ENCODE results near the gene PPP2R5D.

Gene PPP2R5D

DNA sequence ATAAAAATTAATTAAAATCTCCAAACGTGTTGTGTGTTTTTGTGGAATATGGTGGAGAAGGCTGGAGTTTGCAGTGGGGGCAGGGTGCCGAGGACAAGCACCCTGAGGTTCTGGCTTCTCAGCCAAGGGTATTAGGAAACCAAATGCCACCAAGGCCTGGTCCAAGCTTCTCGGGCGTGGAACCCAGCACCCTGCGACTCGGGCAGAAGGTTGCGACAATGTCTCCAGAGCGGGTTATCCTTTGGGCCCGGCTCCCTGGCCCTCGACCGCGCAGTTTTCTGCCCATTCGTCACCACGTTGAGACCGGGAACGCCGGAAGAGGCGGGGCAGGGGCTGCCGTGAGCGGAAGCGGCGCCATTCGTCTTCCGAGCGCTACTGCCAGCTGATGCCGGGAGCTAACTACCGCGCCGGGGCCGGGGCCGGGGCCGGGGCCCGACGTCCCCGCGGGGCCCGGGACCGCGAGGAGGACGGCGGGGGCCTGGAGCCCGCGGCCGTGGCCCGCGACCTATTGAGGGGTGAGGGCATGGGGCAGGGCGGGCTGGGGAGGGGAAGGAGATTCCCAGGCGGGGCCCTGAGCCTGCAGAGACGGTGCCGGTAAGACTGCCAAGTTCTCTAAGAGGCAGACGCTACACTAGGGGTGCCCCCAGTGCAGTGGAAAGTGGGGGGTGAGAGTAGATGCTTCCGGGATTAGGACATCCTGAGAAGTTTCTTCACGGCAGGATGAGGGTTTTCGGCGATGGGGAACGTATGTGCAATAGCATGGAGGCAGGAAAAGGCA, 37.1 kb downstream of the PPP2R5D start, which contains the start of gene RRP36:
Gene RRP36, plus strand, starts transcription at position 354 of the 778 bp plus-strand sequence. Its CDS starts 32 bp downstream, at position 386.
- Histone ChIP-seq H2AFZ (ENCODE audit: low read length) (peak within 1 kb of the TSS; percentile 93), H3K4me3 (ENCODE audit: low read length) (peak within 1 kb of the TSS; percentile 98), H3K36me3 (replicated peaks; ENCODE audit: insufficient read depth, low read length) (no peaks in the 10 kb centered on the region; the same call in 1 of the 2 replicates), H3K27ac (ENCODE audit: low read length) (peak within 1 kb of the TSS; percentile 69), H3K4me2 (ENCODE audit: low read depth, low read length) (peak within 1 kb of the TSS; percentile 95), H3K9ac (ENCODE audit: low read length) (peak within 1 kb of the TSS; percentile 84), H3K79me2 (ENCODE audit: low read length) (peaks cover 56% of the 10 kb centered on the region), H3K9me3 (replicated peaks; ENCODE audit: insufficient read depth, low read length) (no peaks in the 10 kb centered on the region), H3K27me3 (replicated peaks; ENCODE audit: insufficient read depth, low read length) (no peaks in the 10 kb centered on the region), H3K9me2 (replicated peaks; ENCODE audit: insufficient read depth, low read length) (no peaks in the 10 kb centered on the region), H3K4me1 (ENCODE audit: low read length) (peaks cover 7% of the 10 kb centered on the region; the same call in 1 of the 2 replicates), H3F3A (ENCODE audit: insufficient read depth, low read length) (peaks cover 3% of the 10 kb centered on the region; the same call in 1 of the 2 replicates), H4K20me1 (ENCODE audit: insufficient read depth, low read length) (no peaks in the 10 kb centered on the region)
- DNase-seq = peak; percentile 76
- TF ChIP-seq EZH2 (optimal IDR thresholded peaks at IDR 0.05; ENCODE audit: low read depth, low read length) (no peak), EZH2phosphoT487 (IDR thresholded peaks at IDR 0.05; ENCODE audit: low read length) (no peak)
- TF ChIP-seq, protein P1, sequence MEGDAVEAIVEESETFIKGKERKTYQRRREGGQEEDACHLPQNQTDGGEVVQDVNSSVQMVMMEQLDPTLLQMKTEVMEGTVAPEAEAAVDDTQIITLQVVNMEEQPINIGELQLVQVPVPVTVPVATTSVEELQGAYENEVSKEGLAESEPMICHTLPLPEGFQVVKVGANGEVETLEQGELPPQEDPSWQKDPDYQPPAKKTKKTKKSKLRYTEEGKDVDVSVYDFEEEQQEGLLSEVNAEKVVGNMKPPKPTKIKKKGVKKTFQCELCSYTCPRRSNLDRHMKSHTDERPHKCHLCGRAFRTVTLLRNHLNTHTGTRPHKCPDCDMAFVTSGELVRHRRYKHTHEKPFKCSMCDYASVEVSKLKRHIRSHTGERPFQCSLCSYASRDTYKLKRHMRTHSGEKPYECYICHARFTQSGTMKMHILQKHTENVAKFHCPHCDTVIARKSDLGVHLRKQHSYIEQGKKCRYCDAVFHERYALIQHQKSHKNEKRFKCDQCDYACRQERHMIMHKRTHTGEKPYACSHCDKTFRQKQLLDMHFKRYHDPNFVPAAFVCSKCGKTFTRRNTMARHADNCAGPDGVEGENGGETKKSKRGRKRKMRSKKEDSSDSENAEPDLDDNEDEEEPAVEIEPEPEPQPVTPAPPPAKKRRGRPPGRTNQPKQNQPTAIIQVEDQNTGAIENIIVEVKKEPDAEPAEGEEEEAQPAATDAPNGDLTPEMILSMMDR (IDR thresholded peaks at IDR 0.05; ENCODE audit: low read length) = no peak

DNA sequence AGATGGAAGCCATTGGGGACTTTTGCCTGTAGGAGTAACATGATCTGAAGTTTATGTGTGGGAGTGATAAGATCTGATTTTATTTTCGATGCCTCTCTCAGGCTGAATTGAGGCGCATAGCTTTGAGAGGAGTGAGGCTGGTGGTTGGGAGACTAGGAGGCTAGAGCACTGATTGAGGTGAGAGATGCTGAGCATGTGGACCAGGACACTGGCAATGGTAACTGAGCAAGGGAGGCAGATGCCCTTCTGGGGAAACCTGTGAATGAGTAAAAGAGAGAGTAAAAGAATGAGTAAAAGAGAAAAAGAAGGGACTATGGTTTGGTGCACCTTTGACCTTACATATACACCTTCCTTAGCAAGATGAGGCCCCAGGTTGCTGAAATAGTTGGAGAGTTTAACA, 40.1 kb downstream of the PPP2R5D start:
- Histone ChIP-seq H3K36me3 (replicated peaks; ENCODE audit: insufficient read depth, low read length) (no peaks in the 10 kb centered on the region; the same call in 1 of the 2 replicates), H3F3A (ENCODE audit: insufficient read depth, low read length) (peaks cover 3% of the 10 kb centered on the region; the same call in 1 of the 2 replicates), H3K4me1 (ENCODE audit: low read length) (peaks cover 7% of the 10 kb centered on the region; the same call in 1 of the 2 replicates), H3K4me3 (ENCODE audit: low read length) (no peak overlapping the region), H3K27me3 (replicated peaks; ENCODE audit: insufficient read depth, low read length) (no peaks in the 10 kb centered on the region), H4K20me1 (ENCODE audit: insufficient read depth, low read length) (no peaks in the 10 kb centered on the region), H2AFZ (ENCODE audit: low read length) (no peak overlapping the region), H3K27ac (ENCODE audit: low read length) (no peak overlapping the region), H3K9me2 (replicated peaks; ENCODE audit: insufficient read depth, low read length) (no peaks in the 10 kb centered on the region), H3K9ac (ENCODE audit: low read length) (no peak overlapping the region), H3K9me3 (replicated peaks; ENCODE audit: insufficient read depth, low read length) (no peaks in the 10 kb centered on the region), H3K79me2 (ENCODE audit: low read length) (peaks cover 43% of the 10 kb centered on the region), H3K4me2 (ENCODE audit: low read depth, low read length) (no peak overlapping the region)
- no peak for DNase-seq
- TF ChIP-seq, protein P1 (IDR thresholded peaks at IDR 0.05; ENCODE audit: low read length) = no peak
- TF ChIP-seq EZH2 (optimal IDR thresholded peaks at IDR 0.05; ENCODE audit: low read depth, low read length) = no peak
- TF ChIP-seq EZH2phosphoT487 (IDR thresholded peaks at IDR 0.05; ENCODE audit: low read length) = no peak

DNA sequence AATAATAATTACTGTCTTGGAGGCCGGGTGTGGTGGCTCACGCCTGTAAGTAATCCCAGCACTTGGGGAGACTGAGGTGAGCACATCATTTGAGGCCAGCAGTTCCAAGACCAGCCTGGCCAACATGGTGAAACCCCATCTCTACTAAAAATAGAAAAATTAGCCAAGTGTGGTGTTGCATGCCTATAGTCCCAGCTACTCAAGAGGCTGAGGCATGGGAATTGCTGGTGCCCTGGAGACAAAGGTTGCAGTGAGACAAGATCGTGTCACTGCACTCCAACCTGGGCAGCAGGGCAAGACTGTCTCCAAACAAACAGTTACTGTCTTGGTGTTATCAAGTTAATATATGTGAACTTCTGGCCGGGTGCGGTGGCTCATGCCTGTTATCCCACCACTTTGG, 42.0 kb downstream of the PPP2R5D start:
- Histone ChIP-seq H3K4me1 (ENCODE audit: low read length) (no peaks in the 10 kb centered on the region), H3K9me2 (replicated peaks; ENCODE audit: insufficient read depth, low read length) (no peaks in the 10 kb centered on the region), H3K27ac (ENCODE audit: low read length) (no peak overlapping the region), H3K4me2 (ENCODE audit: low read depth, low read length) (no peak overlapping the region), H3K9me3 (replicated peaks; ENCODE audit: insufficient read depth, low read length) (no peaks in the 10 kb centered on the region), H2AFZ (ENCODE audit: low read length) (no peak overlapping the region), H3K4me3 (ENCODE audit: low read length) (no peak overlapping the region), H3K27me3 (replicated peaks; ENCODE audit: insufficient read depth, low read length) (no peaks in the 10 kb centered on the region), H3K36me3 (replicated peaks; ENCODE audit: insufficient read depth, low read length) (no peaks in the 10 kb centered on the region; the same call in 1 of the 2 replicates), H3K9ac (ENCODE audit: low read length) (no peak overlapping the region), H4K20me1 (ENCODE audit: insufficient read depth, low read length) (no peaks in the 10 kb centered on the region), H3K79me2 (ENCODE audit: low read length) (peaks cover 35% of the 10 kb centered on the region), H3F3A (ENCODE audit: insufficient read depth, low read length) (peaks cover 3% of the 10 kb centered on the region; the same call in 1 of the 2 replicates)
- no peak for TF ChIP-seq EZH2phosphoT487 (IDR thresholded peaks at IDR 0.05; ENCODE audit: low read length)
- TF ChIP-seq, protein P1 (IDR thresholded peaks at IDR 0.05; ENCODE audit: low read length) = no peak
- no peak for TF ChIP-seq EZH2 (optimal IDR thresholded peaks at IDR 0.05; ENCODE audit: low read depth, low read length)
- no peak for DNase-seq

Data from MM.1S (cell line).